Fibroblast of mammary gland (primary cell): ENCODE measurements around the gene AKAP6.

Experiments
- DNase-seq: peaks from one replicate; pipeline ENCODE4 v3.0.0-alpha.2; 2010; ENCODE audit warnings: low read depth
- H3K4me3 ChIP-seq: 2 replicates; pipeline ENCODE4 v1.5.1; 2011; ENCODE audit warnings: low read depth, mild to moderate bottlenecking, low read length, moderate library complexity; ENCODE audit not compliant: control insufficient read depth
- CTCF ChIP-seq: conservative IDR thresholded peaks from 2 replicates; pipeline ENCODE4 v1.5.1; 2011; ENCODE audit warnings: low read depth, low read length, inconsistent platforms; ENCODE audit not compliant: control insufficient read depth, insufficient read depth

AKAP6 gene

GRCh38 chr14:32763673-32764072 is 434.6 kb downstream of the AKAP6 start:
- DNase-seq = no peak
- no peak overlapping the region for H3K4me3 ChIP-seq
- no peak for TF ChIP-seq CTCF

- no peak for TF ChIP-seq CTCF
- no peak overlapping the region for H3K4me3 ChIP-seq
- peak; percentile 22 for DNase-seq
Observed at GRCh38 chr14:32764131-32764530, 435.0 kb downstream of the AKAP6 start.

- TF ChIP-seq CTCF = no peak
- DNase-seq = no peak
- H3K4me3 ChIP-seq = no peak overlapping the region
Observed at GRCh38 chr14:32770422-32770821, 441.3 kb downstream of the AKAP6 start.

- DNase-seq = no peak
- H3K4me3 ChIP-seq = no peak overlapping the region
- no peak for TF ChIP-seq CTCF
Observed at GRCh38 chr14:32774214-32774613, 445.1 kb downstream of the AKAP6 start.

- DNase-seq = peak; percentile 35
Observed at GRCh38 chr14:32779840-32780239, 450.7 kb downstream of the AKAP6 start.

GRCh38 chr14:32784405-32784804 is 455.3 kb downstream of the AKAP6 start:
- no peak for TF ChIP-seq CTCF
- no peak overlapping the region for H3K4me3 ChIP-seq
- DNase-seq = no peak

More at GRCh38 chr14:32779840-32780239, 450.7 kb downstream of the AKAP6 start:
- H3K4me3 ChIP-seq = no peak overlapping the region
- TF ChIP-seq CTCF = no peak

- H3K4me3 ChIP-seq = no peak overlapping the region
- TF ChIP-seq CTCF = no peak
- DNase-seq = no peak
Observed at GRCh38 chr14:32785585-32785984, 456.5 kb downstream of the AKAP6 start.
